A673 (cell line): ENCODE results near the gene TTLL8. TPM values are rescaled to one million over a fixed set of nuclear protein-coding genes. Genes with fewer than 3 reads are reported as not detected.

Experiments used
- BruUV-seq: library from RNA; stranded (reverse); fragments of 400-500 nt; replicated peaks from 2 replicates; lab custom pipeline; 2021; lab: Mats Ljungman, UMichigan
- CTCF ChIA-PET: fragments of 300-600 bp; sonication (Branson Sonifier 250); formaldehyde crosslinking; loops from one replicate; lab custom pipeline; 2022; ENCODE audit warnings: antibody characterized with exemption; lab: Charles Lee
- POLR2A ChIA-PET: fragments of 300-600 bp; sonication (Branson Sonifier 250); formaldehyde crosslinking; loops from one replicate; lab custom pipeline; 2022; ENCODE audit warnings: antibody characterized with exemption; ENCODE audit not compliant: low non-redundant PET; lab: Charles Lee
- DNase-seq: peaks from one replicate; pipeline ENCODE4 v3.0.0-alpha.2; 2015; ENCODE audit warnings: low spot score
- H3K27ac ChIP-seq: fragments of 200-600 bp; sonication (generic); 2 replicates; pipeline ENCODE4 v1.5.1; 2016; ENCODE audit warnings: mixed run types, low read depth, mild to moderate bottlenecking, mixed read lengths, antibody characterized with exemption, low read length; ENCODE audit not compliant: poor library complexity, severe bottlenecking
- H3K27me3 ChIP-seq: fragments of 200-600 bp; sonication (generic); replicated peaks from 2 replicates; pipeline ENCODE4 v1.6.1; 2017; ENCODE audit warnings: mixed run types, low read depth, mild to moderate bottlenecking, mixed read lengths, antibody characterized with exemption, low read length; ENCODE audit not compliant: insufficient read depth, poor library complexity
- H3K36me3 ChIP-seq: fragments of 200-600 bp; sonication (generic); 2 replicates; pipeline ENCODE4 v1.6.1; 2016; ENCODE audit warnings: mixed run types, mild to moderate bottlenecking, mixed read lengths, antibody characterized with exemption, low read length; ENCODE audit not compliant: insufficient read depth, poor library complexity, severe bottlenecking
- H3K4me1 ChIP-seq: fragments of 200-600 bp; sonication (generic); 2 replicates; pipeline ENCODE4 v1.6.1; 2017; ENCODE audit warnings: mixed run types, mild to moderate bottlenecking, mixed read lengths, antibody characterized with exemption, low read length; ENCODE audit not compliant: insufficient read depth, poor library complexity, severe bottlenecking
- H3K4me3 ChIP-seq: fragments of 200-600 bp; sonication (generic); 2 replicates; pipeline ENCODE4 v1.5.1; 2016; ENCODE audit warnings: low read depth, mixed run types, mild to moderate bottlenecking, mixed read lengths, low read length; ENCODE audit not compliant: poor library complexity, severe bottlenecking
- H3K9me3 ChIP-seq: fragments of 200-600 bp; sonication (generic); 2 replicates; pipeline ENCODE4 v1.6.1; 2016; ENCODE audit warnings: mixed run types, low read depth, mild to moderate bottlenecking, mixed read lengths, antibody characterized with exemption, low read length; ENCODE audit not compliant: poor library complexity, severe bottlenecking
- CTCF ChIP-seq: fragments of 300-800, 200-600 bp; sonication (generic); conservative IDR thresholded peaks from 2 replicates; pipeline ENCODE4 v1.5.1; 2017; ENCODE audit warnings: low read depth, mild to moderate bottlenecking, antibody characterized with exemption, low read length, moderate library complexity, mixed read lengths
- EZH2 ChIP-seq: fragments of 200-600 bp; sonication (generic); IDR thresholded peaks from 2 replicates; pipeline ENCODE4 v1.6.1; 2017; ENCODE audit warnings: borderline replicate concordance, low read depth, mild to moderate bottlenecking, mixed read lengths, antibody characterized with exemption, low read length; ENCODE audit not compliant: poor library complexity, severe bottlenecking
- intact Hi-C: fragments of 100-400 bp; cut with micrococcal nuclease; formaldehyde crosslinking; loops from one replicate; pipeline ENCODE4 v1.10.0; 2022; ENCODE audit not compliant: unreplicated experiment
- total RNA-seq: library from RNA; stranded (reverse); gene quantifications from 2 replicates; pipeline ENCODE4 v1.2.3, GENCODE V29; 2021

Gene TTLL8
- total RNA-seq, 1 experiment from 2014 or later, result not detected

DNA sequence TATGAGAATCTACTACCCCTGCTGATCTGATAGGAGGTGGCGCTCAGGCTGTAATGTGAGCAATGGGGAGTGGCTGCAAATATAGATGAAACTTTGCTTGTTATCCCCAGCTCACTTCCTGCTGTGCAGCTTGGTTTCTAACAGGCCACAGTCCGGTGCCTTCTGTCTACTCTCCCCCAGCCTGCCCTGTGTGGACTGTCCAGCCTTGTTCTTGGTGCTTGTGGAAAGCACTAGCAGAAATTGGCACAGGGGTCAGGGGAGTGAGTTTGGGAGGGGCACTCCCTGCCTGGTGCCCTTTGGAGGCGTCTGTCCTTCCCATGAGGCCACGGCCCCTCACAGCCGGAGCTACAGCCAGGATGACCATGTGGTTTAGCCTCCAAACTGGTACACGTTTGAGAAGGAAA, 46.0 kb upstream of the TTLL8 start:
- ChIA-PET POLR2A (no interaction called here), CTCF (no interaction called here)
- Histone ChIP-seq H3K4me3 (no peak overlapping the region), H3K27ac (no peak overlapping the region), H3K27me3 (no peaks in the 10 kb centered on the region), H3K4me1 (no peaks in the 10 kb centered on the region), H3K36me3 (no peaks in the 10 kb centered on the region), H3K9me3 (no peaks in the 10 kb centered on the region)
- TF ChIP-seq CTCF, result no peak
- TF ChIP-seq EZH2, result no peak
- intact Hi-C loops, result no loop called here
- no peak for DNase-seq
- no TSS peak for BruUV-seq

GRCh38 chr22:50102946-50103345, 44.8 kb upstream of the TTLL8 start:
- no peaks in the 10 kb centered on the region for H3K9me3 ChIP-seq
- no peak overlapping the region for H3K4me3 ChIP-seq
- no peaks in the 10 kb centered on the region for H3K4me1 ChIP-seq
- no peak for TF ChIP-seq CTCF
- intact Hi-C loops, result no loop called here
- DNase-seq, result no peak
- POLR2A ChIA-PET, result no interaction called here
- H3K27ac ChIP-seq, result no peak overlapping the region
- no peaks in the 10 kb centered on the region for H3K27me3 ChIP-seq
- no TSS peak for BruUV-seq
- H3K36me3 ChIP-seq, result no peaks in the 10 kb centered on the region
- CTCF ChIA-PET, result no interaction called here

GRCh38 chr22:50101870-50102565, 43.9 kb upstream of the TTLL8 start:
- no peak for TF ChIP-seq EZH2
- no peak for TF ChIP-seq CTCF
- ChIA-PET CTCF (no interaction called here), POLR2A (no interaction called here)
- no peaks in the 10 kb centered on the region for H3K36me3 ChIP-seq
- intact Hi-C loops, result no loop called here
- no peaks in the 10 kb centered on the region for H3K4me1 ChIP-seq
- no peak overlapping the region for H3K4me3 ChIP-seq
- no TSS peak for BruUV-seq
- H3K9me3 ChIP-seq, result no peaks in the 10 kb centered on the region
- H3K27me3 ChIP-seq, result no peaks in the 10 kb centered on the region
- no peak overlapping the region for H3K27ac ChIP-seq
- no peak for DNase-seq
